Neuronal stem cell (in vitro differentiated cells): ENCODE measurements around the gene APLP2.

Experiments
- DNase-seq: peaks from one replicate; pipeline ENCODE4 v3.0.0-alpha.2; 2013; ENCODE audit warnings: low spot score
- H2AFZ ChIP-seq: one replicate; pipeline ENCODE4 v1.6.1; 2013; ENCODE audit warnings: mild to moderate bottlenecking, low read length, inconsistent platforms
- H2AK5ac ChIP-seq: 2 replicates; pipeline ENCODE4 v1.6.1; 2013; ENCODE audit warnings: low read depth, mild to moderate bottlenecking, inconsistent platforms, low read length, moderate library complexity, mixed read lengths
- H2BK120ac ChIP-seq: 2 replicates; pipeline ENCODE4 v1.6.1; 2013; ENCODE audit warnings: low read depth, mild to moderate bottlenecking, inconsistent platforms, low read length, moderate library complexity, mixed read lengths
- H2BK12ac ChIP-seq: one replicate; pipeline ENCODE4 v1.6.1; 2013; ENCODE audit warnings: low read length, inconsistent platforms
- H2BK15ac ChIP-seq: 2 replicates; pipeline ENCODE4 v1.6.1; 2013; ENCODE audit warnings: mild to moderate bottlenecking, low read length, inconsistent platforms, mixed read lengths
- H2BK5ac ChIP-seq: one replicate; pipeline ENCODE4 v1.6.1; 2013; ENCODE audit warnings: inconsistent platforms, mild to moderate bottlenecking, low read length, moderate library complexity
- H3K14ac ChIP-seq: one replicate; pipeline ENCODE4 v1.6.1; 2013; ENCODE audit warnings: low read length, inconsistent platforms
- H3K18ac ChIP-seq: 2 replicates; pipeline ENCODE4 v1.6.1; 2013; ENCODE audit warnings: low read length, inconsistent platforms
- H3K23ac ChIP-seq: 2 replicates; pipeline ENCODE4 v1.6.1; 2013; ENCODE audit warnings: low read depth, mild to moderate bottlenecking, mixed read lengths, low read length, inconsistent platforms; ENCODE audit not compliant: poor library complexity
- H3K27ac ChIP-seq: replicated peaks from 3 replicates; pipeline ENCODE4 v1.5.1; 2013; ENCODE audit warnings: low read length, inconsistent platforms
- H3K27me3 ChIP-seq, 3 experiments: 2 replicates each; pipeline ENCODE4 v1.6.1; 2013; ENCODE audit warnings: low read length in 3 of 3, mild to moderate bottlenecking in 2 of 3, inconsistent platforms in 1 of 3, low read depth in 1 of 3, mixed read lengths in 1 of 3, moderate library complexity in 1 of 3; ENCODE audit not compliant: control insufficient read depth in 3 of 3, insufficient read depth in 3 of 3
- H3K36me3 ChIP-seq, 2 donors: replicated peaks in 1 of 2; 2 replicates each; pipeline ENCODE4 v1.6.1; 2013; ENCODE audit warnings: low read length in 2 of 2; ENCODE audit not compliant: control insufficient read depth in 2 of 2, insufficient read depth in 2 of 2
- H3K4ac ChIP-seq: 2 replicates; pipeline ENCODE4 v1.6.1; 2013; ENCODE audit warnings: inconsistent platforms, mild to moderate bottlenecking, low read length, moderate library complexity
- H3K4me1 ChIP-seq, 2 donors: 1 replicate in 1 of 2; 2 replicates in 1 of 2; pipeline ENCODE4 v1.6.1; 2013; ENCODE audit warnings: low read length in 2 of 2, low read depth in 1 of 2; ENCODE audit not compliant: control insufficient read depth in 2 of 2, insufficient read depth in 1 of 2
- H3K4me2 ChIP-seq: one replicate; pipeline ENCODE4 v1.6.1; 2013; ENCODE audit warnings: mild to moderate bottlenecking, low read length, inconsistent platforms; ENCODE audit not compliant: insufficient read depth, poor library complexity, severe bottlenecking
- H3K4me3 ChIP-seq, 2 donors: 2 replicates each; pipeline ENCODE4 v1.5.1; 2013; ENCODE audit warnings: low read length in 2 of 2, mild to moderate bottlenecking in 2 of 2, inconsistent platforms in 1 of 2, moderate library complexity in 1 of 2
- H3K79me1 ChIP-seq: one replicate; pipeline ENCODE4 v1.6.1; 2013; ENCODE audit warnings: low read depth, mild to moderate bottlenecking, inconsistent platforms, low read length, moderate library complexity
- H3K9ac ChIP-seq: one replicate; pipeline ENCODE4 v1.6.1; 2013; ENCODE audit warnings: mild to moderate bottlenecking, low read depth, low read length, inconsistent platforms; ENCODE audit not compliant: poor library complexity
- H3K9me3 ChIP-seq, 2 donors: replicated peaks in 1 of 2; 2 replicates each; pipeline versions ENCODE3 to v1.6.1; 2013; ENCODE audit warnings: low read length in 2 of 2, mild to moderate bottlenecking in 2 of 2, inconsistent platforms in 1 of 2, low read depth in 1 of 2, mixed read lengths in 1 of 2, moderate library complexity in 1 of 2; ENCODE audit not compliant: control insufficient read depth in 2 of 2, insufficient read depth in 1 of 2
- H4K8ac ChIP-seq: one replicate; pipeline ENCODE4 v1.6.1; 2013; ENCODE audit warnings: low read depth, mild to moderate bottlenecking, inconsistent platforms, low read length, moderate library complexity
- H4K91ac ChIP-seq: one replicate; pipeline ENCODE4 v1.6.1; 2013; ENCODE audit warnings: low read length, low read depth, mild to moderate bottlenecking, inconsistent platforms; ENCODE audit not compliant: poor library complexity
- WGBS, 2 donors: extraction: QIAGEN DNeasy Blood & Tissue Kit; methylation state at CpG; one replicate each; pipeline ENCODE4 v1.1.7; 2013; ENCODE audit warnings: missing lambda C conversion rate in 2 of 2, mixed read lengths in 1 of 2; ENCODE audit not compliant: insufficient read length in 2 of 2, insufficient replicate concordance in 1 of 2; ENCODE audit errors: extremely low coverage in 2 of 2; 5-methylcytosine and 5-hydroxymethylcytosine counted together

The APLP2 gene

GRCh38 chr11:130095326-130095725 is 25.6 kb downstream of the APLP2 start:
- Histone ChIP-seq H3K4me1 (no peaks in the 10 kb centered on the region), H2BK120ac (no peak overlapping the region), H4K91ac (no peak overlapping the region), H3K18ac (no peak overlapping the region), H3K23ac (no peak overlapping the region), H3K4ac (no peak overlapping the region), H2AK5ac (no peak overlapping the region), H3K4me2 (no peak overlapping the region), H2BK15ac (no peak overlapping the region), H2BK12ac (no peak overlapping the region), H3K36me3 (peaks cover 0 to 7% of the 10 kb centered on the region in 2 donors), H3K14ac (no peak overlapping the region), H4K8ac (no peak overlapping the region), H2BK5ac (no peak overlapping the region), H3K4me3 (no peak overlapping the region), H3K9me3 (peaks cover 5 to 6% of the 10 kb centered on the region in 2 donors), H3K9ac (no peak overlapping the region), H3K27ac (no peak overlapping the region), H2AFZ (no peak overlapping the region), H3K79me1 (peaks cover 5% of the 10 kb centered on the region), H3K27me3 (no peaks in the 10 kb centered on the region)
- no CpG with 5 or more reads among the region's 1 CpG for WGBS, 2 donors
- DNase-seq, result no peak

- no peak overlapping the region for H3K4me3 ChIP-seq
- no peak overlapping the region for H3K4ac ChIP-seq
- H3K18ac ChIP-seq, result no peak overlapping the region
- no peak overlapping the region for H2AK5ac ChIP-seq
- no peak overlapping the region for H2AFZ ChIP-seq
- whole genome bisulfite sequencing, 2 donors, result no CpG with 5 or more reads among the region's 2 CpGs
- H2BK12ac ChIP-seq, result no peak overlapping the region
- DNase-seq, result no peak
- no peak overlapping the region for H3K14ac ChIP-seq
- no peak overlapping the region for H2BK15ac ChIP-seq
- H3K4me1 ChIP-seq, result no peaks in the 10 kb centered on the region
- peaks cover 0 to 7% of the 10 kb centered on the region in 2 donors for H3K36me3 ChIP-seq
- no peak overlapping the region for H3K9ac ChIP-seq
- H3K4me2 ChIP-seq, result no peak overlapping the region
- no peak overlapping the region for H2BK120ac ChIP-seq
- no peak overlapping the region for H4K91ac ChIP-seq
- no peak overlapping the region for H3K23ac ChIP-seq
- no peak overlapping the region for H4K8ac ChIP-seq
- no peak overlapping the region for H3K27ac ChIP-seq
- H3K9me3 ChIP-seq, result peaks cover 5 to 6% of the 10 kb centered on the region in 2 donors
- H2BK5ac ChIP-seq, result no peak overlapping the region
- peaks cover 5% of the 10 kb centered on the region for H3K79me1 ChIP-seq
- no peaks in the 10 kb centered on the region for H3K27me3 ChIP-seq
These were observed 26.3 kb downstream of the APLP2 start for GRCh38 chr11:130096042-130096441.

- no CpG with 5 or more reads among the region's 2 CpGs for WGBS, 2 donors
- Histone ChIP-seq H2BK120ac (no peak overlapping the region), H3K14ac (no peak overlapping the region), H2AK5ac (no peak overlapping the region), H3K9me3 (peaks cover 5 to 6% of the 10 kb centered on the region in 2 donors), H3K23ac (no peak overlapping the region), H4K91ac (no peak overlapping the region), H2BK12ac (no peak overlapping the region), H3K4me1 (no peaks in the 10 kb centered on the region), H3K27me3 (no peaks in the 10 kb centered on the region), H4K8ac (no peak overlapping the region), H3K9ac (no peak overlapping the region), H3K4me2 (no peak overlapping the region), H3K27ac (no peak overlapping the region), H3K4me3 (no peak overlapping the region), H2BK15ac (no peak overlapping the region), H2BK5ac (no peak overlapping the region), H3K18ac (no peak overlapping the region), H3K4ac (no peak overlapping the region), H3K79me1 (peaks cover 5% of the 10 kb centered on the region), H3K36me3 (peaks cover 0 to 7% of the 10 kb centered on the region in 2 donors), H2AFZ (no peak overlapping the region)
- DNase-seq, result no peak
These were observed 27.1 kb downstream of the APLP2 start for GRCh38 chr11:130096823-130097222.

- Histone ChIP-seq H3K27me3 (no peaks in the 10 kb centered on the region), H3K79me1 (peaks cover 5% of the 10 kb centered on the region), H3K4me1 (no peaks in the 10 kb centered on the region), H3K27ac (no peak overlapping the region), H3K4ac (no peak overlapping the region), H2AK5ac (no peak overlapping the region), H2BK15ac (no peak overlapping the region), H3K4me3 (no peak overlapping the region), H3K14ac (no peak overlapping the region), H3K18ac (no peak overlapping the region), H2AFZ (no peak overlapping the region), H2BK5ac (no peak overlapping the region), H3K9me3 (peaks cover 5 to 6% of the 10 kb centered on the region in 2 donors), H3K23ac (no peak overlapping the region), H2BK12ac (no peak overlapping the region), H3K9ac (no peak overlapping the region), H4K8ac (no peak overlapping the region), H4K91ac (no peak overlapping the region), H3K36me3 (peaks cover 0 to 7% of the 10 kb centered on the region in 2 donors), H3K4me2 (no peak overlapping the region), H2BK120ac (no peak overlapping the region)
- WGBS, 2 donors, result no CpG with 5 or more reads among the region's 4 CpGs
- DNase-seq, result no peak
These were observed 27.6 kb downstream of the APLP2 start for GRCh38 chr11:130097285-130097684.
